ENCODE data around the gene A2ML1. TPM values are rescaled to one million over a fixed set of nuclear protein-coding genes. Genes with fewer than 3 reads are reported as not detected.
"Not testable (repeated sequence)": the region's sequence is repeated elsewhere in the genome, so short reads cannot be mapped to it uniquely, and the experiment has no call there.

A2ML1 gene
- polyA plus RNA-seq, 4 donors: 0.29 to 0.70 (median 0.34) TPM

DNA sequence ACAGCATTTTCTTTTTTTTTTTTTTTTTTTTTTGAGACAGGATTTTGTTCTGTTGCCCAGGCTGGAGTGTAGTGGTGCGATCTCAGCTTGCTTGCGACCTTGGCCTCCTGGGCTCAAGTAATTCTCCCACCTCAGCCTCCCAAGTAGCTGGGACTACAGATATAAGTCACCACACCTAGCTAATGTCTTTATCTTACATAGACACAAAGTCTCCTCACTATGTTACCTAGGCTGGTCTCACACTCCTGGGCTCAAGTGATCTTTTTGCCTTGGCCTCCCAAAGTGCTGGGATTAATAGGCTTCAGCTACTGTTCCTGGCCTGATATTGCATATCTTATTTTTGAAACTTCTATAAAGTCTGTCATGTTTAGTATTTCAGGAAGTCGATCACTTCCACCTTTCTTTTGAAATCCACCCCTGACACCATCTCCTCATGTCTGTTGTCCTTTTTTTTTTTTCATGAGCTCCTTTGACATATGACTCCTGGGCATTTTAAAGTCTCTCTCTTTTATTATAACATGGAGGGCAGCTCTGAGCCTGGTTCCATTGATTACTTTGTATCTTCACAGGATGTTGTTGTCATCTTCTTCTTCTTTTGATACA is 5.9 kb upstream of the A2ML1 start:
- no peak for DNase-seq (ENCODE audit: low read depth in 4 of 4, low spot score in 2 of 4)

DNA sequence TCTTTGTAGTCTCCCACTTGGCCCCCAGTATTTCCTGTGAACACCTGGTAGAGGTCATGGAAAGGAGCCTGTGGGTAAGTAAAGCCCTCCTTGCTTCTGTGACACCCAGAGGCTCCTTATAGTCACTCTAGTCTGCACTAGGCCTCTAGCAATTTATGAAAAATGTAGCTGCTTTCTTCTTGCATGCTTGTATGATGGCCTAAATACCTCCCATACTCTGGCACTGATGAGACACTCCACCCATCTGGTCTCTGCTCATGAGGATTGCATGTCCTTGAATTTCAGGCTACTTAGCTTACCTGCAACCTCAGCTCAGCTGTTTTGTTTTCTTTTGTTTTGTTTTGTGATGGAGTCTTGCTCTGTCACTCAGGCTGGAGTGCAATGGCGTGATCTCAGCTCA is 4.6 kb upstream of the A2ML1 start:
- DNase-seq (ENCODE audit: low read depth in 4 of 4, low spot score in 2 of 4): no peak

DNA sequence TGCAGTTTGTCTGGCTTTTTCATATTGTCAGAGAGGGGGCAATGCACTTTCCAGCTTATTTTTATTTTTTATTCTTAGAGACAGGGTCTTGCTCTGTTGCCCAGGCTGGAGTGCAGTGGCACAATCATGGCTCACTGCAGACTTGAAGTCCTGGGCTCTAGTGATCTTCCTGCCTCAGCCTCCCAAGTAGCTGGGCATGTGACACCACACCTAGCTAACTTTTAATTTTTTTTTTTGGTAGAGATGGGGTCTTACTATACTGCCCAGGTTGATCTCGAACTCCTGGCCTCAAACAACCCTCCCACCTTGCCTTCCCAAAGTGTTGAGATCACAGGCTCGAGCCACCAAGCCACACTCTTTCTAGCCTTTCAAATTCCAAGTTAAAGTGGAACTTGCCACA is 3.9 kb upstream of the A2ML1 start:
- DNase-seq (ENCODE audit: low read depth in 4 of 4, low spot score in 2 of 4): no peak

DNA sequence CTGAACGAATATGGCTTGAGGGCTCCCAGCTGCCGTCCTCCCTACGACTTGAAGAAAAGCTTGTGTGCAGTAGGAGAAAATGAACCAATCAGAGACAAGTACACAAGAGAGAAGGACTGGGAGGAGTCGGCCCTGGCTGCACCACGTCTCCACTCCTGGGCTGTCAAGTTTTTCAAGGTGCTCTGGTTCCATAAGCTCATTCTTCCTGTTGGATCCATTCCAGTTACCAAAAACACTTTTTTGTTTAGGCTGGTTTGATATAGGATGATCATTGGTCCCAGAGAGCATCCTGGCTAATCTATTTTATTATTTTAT is 2.8 kb upstream of the A2ML1 start:
- DNase-seq (ENCODE audit: low read depth in 4 of 4, low spot score in 2 of 4): no peak

DNA sequence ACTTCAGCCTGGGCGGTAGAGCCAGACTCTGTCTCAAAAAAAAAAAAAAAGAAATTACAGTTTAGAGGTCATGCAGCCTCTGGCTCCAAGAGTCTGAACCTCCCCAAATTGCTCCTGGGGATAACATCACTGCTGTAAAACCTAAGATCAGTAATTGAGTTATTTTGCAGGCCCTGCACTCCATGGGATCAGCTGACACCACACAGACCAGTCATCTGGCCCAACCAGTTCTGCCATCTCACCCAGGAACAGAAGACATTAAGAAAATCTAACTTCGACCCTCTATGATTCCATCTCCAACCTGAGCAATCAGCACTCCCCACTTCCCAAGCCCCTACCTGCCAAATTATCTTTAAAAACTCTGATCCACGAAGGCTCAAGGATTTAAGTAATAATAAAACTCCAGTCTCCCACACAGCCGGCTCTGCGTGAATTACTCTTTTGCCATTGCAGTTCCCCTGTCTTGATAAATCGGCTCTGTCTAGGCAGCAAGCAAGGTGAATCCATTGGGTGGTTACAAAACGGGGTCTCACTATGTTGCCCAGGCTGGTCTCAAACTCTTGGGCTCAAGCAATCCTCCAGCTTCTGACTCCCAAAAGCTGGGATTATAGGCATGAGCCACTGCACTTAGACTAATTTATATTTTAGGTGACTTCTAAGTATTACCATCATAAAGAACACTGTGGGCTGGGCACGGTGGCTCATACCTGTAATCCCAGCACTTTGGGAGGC is 1.6 kb upstream of the A2ML1 start:
- DNase-seq (ENCODE audit: low read depth in 4 of 4, low spot score in 2 of 4): not testable (repeated sequence)

DNA sequence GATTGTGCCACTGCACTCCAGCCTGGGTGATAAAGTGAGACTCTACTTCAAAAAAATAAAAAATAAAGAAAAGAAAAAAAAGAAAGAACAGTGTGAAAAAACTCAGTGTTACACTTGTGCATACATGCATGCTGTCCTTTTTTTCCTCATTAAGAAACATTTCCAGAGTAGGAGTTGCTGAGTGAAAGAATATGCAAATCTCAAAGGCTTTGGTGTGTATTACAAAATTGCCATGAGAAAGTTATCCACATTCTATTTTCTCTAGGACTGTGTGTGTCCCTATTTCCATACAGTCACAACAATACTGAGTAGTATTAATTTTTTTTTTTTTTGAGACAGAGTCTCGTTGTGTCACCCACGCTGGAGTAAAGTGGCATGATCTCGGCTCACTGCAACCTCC is 830 bp upstream of the A2ML1 start:
- no peak for DNase-seq (ENCODE audit: low read depth in 4 of 4, low spot score in 2 of 4)

DNA sequence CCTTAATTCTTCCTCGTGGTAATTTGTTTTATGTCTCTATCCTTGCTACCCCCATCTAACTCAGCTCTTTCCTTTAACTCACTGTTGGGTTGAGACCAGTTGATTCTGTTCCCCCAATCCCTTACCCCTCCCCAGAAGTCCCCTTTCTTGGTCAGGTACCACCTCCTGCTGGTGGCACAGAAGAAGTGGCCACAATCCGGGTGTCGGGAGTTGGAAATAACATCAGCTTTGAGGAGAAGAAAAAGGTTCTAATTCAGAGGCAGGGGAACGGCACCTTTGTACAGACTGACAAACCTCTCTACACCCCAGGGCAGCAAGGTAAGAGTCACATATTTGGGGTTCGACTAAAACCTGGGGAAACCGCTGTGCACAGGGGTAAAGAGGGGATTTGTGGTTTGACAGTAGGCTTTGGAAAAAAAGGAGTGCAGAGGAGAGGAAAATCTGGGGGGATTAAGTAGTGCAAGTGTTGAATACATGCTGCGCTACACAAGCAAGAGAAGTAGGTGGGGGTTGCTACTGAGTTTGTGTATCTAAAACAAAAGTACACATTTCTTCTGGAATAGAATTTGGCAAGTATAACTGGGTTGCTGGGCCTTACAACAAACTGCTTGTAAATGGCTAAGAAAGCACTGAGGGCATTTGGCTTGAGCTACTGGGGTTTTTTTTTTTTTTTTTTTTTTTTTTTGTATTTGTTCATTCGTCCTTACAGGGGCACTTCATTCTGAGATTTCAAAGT is 1.3 kb downstream of the A2ML1 start:
- no peak for DNase-seq (ENCODE audit: low read depth in 4 of 4, low spot score in 2 of 4)

DNA sequence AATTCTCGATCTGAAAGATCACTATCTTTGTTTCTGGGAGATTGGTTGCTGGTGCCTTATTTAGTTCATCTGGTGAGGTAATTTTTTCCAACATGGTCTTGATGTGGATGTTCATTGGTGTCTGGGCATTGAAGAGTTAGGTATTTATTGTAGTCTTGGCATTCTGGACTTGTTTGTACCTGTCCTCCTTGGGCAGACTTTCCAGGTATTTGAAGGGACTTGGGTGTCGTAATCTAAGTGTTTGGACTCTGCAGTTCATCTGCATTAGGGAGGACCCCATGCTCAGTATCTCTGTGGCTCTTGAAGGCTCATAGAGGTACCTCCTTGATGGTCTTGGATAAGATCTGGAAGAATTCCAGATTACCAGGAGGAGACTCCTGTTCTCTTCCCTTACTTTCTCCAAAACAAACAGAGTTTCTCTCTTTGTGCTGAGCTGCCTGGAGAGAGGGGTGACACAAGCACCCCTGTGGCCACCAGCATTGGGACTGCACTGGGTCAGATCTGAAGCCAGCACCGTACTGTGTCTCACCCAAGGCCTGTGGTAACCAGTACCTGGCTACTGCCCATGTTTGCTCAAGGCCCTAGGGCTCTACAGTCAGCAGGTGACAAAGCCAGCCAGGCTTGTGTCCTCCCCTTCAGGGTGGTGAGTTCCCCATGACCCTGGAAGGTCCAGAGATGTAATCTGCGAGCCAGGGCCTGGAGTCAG is 5.3 kb downstream of the A2ML1 start:
- DNase-seq (ENCODE audit: low read depth in 4 of 4, low spot score in 2 of 4): no peak

DNA sequence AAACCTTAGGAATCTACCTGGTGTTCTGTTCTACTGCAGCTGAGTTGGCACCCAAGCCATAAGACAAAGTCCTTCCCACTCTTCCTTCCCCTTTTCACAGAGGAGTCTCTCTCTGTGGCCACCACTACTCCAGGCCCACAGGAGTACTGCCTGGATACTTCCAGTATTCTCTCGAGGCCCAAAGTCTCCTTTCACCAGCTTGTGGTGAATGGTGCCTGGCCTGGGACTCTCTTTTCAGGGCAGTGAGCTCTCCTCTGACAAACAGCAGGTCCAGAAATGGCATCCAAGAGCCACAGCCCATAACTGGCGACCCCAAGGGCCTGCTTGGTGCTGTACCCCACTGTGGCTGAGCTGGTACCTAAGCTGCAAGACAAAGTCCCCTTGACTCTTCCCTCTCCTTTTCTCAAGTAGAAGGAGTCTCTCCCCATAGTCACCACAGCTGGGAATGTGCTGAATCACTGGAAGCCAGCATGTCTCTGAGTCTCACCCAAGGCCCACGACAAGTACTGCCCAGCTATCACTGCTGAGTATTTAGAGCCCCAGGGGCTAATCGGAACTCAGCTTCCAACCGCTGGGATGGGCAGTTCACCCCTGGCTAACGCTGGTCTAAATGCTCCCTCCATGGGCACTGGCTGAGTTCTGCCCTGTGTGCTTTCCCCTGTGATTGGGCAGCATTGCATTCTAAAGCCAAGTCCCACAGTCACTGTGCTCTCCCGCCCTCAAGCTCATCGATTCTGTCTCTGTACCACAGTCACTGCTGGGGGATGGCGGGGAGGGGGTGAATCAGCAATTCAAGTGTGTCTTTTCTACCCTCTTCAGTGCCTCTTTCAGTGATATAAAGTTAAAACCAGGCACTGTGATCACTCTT is 6.1 kb downstream of the A2ML1 start:
- no peak for DNase-seq (ENCODE audit: low read depth in 4 of 4, low spot score in 2 of 4)

DNA sequence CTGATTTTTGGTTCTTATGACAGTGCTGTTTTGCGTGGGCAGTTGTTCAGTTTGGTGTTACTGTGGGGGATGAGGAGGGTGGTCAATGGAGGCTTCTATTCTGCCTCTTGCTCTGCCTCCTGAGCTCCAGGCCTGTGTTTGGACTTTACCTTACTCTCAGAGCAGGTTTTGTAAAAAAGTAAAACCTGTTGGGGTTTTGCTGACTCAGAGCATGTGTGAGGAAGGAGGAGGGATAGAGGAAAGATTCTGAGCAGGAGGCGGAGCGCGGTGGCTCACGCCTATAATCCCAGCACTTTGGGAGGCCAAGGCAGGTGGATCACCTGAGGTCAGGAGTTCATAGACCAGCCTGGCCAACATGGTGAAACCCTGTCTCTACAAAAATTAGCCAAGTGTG is 6.7 kb downstream of the A2ML1 start:
- no peak for DNase-seq (ENCODE audit: low read depth in 4 of 4, low spot score in 2 of 4)

DNA sequence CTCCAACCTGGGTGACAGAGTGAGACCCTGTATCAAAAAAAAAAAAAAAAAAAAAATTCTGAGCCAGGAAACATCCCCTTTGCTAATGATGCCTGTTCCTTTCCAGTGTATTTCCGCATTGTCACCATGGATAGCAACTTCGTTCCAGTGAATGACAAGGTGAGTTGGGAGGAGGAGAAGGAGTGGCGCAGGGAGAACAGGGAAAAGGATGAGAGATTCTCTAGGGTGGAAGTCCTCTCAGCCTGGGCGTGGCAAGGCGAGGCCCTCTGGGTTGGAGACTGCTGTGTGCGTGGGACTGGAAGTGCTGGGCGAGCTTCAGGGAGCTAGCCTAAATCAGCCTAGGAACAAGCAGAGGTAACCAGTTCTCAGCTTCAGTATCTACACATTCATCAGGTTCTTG is 7.2 kb downstream of the A2ML1 start:
- no peak for DNase-seq (ENCODE audit: low read depth in 4 of 4, low spot score in 2 of 4)

DNA sequence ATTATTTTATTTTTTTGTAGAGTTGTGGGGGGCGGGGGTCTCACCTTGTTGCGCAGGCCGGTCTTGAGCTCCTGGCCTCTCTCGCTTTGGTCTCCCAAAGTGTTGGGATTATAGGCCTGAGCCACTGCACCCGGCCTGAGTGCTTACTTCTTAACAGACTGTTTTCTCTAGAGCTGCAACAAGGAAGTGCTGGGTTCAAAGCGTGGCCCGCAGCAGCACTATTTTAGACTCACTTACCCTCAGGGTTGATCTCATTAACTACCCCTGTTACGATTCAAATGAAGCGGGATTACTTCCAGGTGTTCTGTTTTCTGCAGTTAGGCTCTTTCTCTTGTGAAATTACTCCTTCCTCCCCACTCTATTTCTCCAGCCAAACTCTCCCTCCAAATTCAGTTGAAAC is 8.7 kb downstream of the A2ML1 start:
- DNase-seq (ENCODE audit: low read depth in 4 of 4, low spot score in 2 of 4): no peak

DNA sequence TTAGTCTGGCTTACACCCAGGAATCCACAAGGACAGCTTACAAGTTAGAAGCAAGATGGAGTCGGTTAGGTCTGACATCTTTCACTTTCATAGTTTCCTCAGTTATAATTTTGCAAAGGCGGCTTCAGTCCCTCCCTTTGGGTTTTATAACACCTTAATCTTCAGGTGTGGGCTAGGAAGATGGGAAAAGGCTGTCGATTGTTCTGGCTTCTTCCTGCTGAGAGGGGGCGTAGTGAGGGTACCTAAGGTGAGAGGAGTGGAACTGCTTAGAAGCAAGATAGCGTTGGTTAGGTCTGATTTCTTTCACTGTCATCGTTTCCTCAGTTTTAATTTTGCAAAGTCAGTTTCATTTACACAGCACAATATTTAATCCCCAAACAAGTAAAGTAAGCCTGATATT is 10.1 kb downstream of the A2ML1 start:
- DNase-seq (ENCODE audit: low read depth in 4 of 4, low spot score in 2 of 4): no peak

DNA sequence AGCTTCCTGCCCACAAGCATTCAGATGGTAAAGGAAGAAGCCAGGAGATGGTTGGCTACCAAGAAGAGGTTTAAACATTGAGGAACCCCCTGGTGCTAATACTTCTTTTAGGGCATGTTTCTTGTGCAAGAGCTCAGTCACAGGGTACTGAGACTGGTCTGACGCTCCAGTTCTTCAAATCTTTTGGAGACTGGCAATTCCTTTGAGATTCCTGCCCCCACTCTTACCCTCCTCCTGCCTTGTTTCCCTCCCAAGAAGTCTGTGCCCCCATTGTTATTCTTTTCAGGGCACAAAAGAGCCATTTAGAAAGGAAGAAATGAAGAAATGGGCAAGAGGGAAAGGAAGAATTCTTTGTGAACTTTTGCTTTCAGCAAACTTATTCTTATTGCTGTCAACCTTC is 11.8 kb downstream of the A2ML1 start:
- DNase-seq (ENCODE audit: low read depth in 4 of 4, low spot score in 2 of 4): no peak

DNA sequence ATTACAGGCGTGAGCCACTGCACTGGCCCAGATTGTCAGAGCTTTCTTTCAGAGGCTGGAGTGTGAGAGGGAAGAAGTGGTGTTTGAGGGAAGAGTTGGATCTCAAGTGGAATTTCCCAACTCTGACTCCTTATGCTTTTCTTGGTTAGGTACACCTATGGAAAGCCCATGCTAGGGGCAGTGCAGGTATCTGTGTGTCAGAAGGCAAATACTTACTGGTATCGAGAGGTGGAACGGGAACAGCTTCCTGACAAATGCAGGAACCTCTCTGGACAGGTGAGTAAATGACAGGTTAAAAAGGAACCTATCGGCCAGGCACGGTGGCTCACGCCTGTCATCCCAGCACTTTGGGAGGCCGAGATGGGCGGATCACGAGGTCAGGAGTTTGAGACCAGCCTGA is 14.9 kb downstream of the A2ML1 start:
- DNase-seq (ENCODE audit: low read depth in 4 of 4, low spot score in 2 of 4): no peak

DNA sequence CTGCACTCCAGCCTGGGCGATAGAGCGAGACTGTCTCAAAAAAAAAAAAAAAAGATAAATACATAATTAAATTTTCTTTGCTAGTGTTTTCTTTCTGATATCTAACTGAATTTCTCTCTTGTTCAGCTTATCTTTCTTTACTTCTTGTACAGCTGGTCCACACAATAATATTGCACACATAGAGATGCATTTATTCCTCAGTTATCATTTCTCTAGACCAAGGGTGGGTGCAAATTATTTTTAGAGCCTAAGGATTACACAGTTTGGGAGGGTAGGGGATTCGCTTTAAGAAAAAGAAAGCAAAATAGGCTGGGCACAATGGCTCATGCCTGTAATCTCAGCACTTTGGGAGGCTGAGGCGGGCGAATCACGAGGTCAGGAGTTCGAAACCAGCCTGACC is 17.9 kb downstream of the A2ML1 start:
- DNase-seq (ENCODE audit: low read depth in 4 of 4, low spot score in 2 of 4): no peak

DNA sequence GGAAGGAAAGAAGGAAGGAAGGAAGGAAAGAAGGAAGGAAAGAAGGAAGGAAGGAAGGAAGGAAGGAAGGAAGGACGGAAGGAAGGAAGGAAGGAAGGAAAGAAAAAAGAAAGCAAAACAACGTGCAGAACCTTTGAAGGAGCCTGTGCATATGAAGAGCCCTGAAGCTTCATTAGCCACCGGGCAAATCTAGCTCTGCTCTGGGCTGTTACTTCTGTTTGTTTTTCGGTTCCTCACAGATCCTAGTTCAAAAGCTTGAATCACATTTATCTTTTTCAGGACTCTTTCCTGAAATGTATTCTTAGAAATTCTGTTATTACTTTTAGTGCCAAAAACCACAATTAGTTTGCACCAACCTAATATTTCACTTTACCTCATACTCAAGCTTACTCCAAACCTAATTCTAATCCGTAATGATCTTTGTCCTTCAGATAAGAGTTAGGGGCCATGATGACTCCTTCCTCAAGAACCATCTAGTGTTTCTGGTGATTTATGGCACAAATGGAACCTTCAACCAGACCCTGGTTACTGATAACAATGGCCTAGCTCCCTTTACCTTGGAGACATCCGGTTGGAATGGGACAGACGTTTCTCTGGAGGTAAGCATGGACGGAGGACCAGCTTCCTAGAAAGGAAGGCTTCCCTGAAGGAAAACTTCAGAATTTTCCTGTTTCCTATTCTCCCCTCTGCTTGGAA is 18.7 kb downstream of the A2ML1 start:
- no peak for DNase-seq (ENCODE audit: low read depth in 4 of 4, low spot score in 2 of 4)

DNA sequence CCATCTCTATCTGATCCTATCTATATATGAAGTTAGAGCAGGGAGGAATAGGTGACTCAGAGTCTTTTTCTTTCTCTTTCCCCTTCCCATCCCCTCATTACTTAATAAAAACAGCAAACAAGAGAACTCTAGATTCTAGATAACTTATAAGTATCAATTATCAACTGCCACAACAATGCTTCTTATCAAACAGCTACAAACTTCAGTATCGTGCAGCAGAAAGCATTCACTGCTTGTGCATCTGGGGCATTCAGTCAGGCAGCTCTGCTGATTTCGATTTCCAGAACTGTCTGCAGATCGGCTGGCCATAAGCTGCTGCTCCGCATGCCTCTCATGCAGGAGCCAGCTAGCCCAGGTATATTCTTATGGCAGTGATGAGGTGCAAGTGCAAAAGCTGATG is 19.4 kb downstream of the A2ML1 start:
- no peak for DNase-seq (ENCODE audit: low read depth in 4 of 4, low spot score in 2 of 4)

DNA sequence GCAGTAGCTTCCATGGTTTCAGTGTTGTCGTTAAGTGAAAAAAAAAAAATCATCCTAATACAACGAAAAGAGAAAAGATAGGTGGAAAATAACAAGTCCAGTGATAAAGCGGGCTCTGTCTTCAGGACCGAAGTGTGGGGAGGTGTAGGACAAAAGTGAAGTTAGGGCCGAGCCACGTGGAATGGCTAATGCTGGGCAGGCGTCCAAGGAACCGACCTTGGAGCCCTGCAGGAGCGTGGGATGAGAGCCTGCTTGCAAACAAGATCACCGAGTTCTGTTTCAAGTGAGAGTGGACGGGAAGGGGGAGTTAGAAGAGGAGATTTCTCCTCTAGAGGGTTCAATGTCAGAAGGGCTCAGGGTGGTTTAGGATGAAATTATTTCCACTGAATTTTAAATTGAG is 22.2 kb downstream of the A2ML1 start:
- DNase-seq (ENCODE audit: low read depth in 4 of 4, low spot score in 2 of 4): no peak

DNA sequence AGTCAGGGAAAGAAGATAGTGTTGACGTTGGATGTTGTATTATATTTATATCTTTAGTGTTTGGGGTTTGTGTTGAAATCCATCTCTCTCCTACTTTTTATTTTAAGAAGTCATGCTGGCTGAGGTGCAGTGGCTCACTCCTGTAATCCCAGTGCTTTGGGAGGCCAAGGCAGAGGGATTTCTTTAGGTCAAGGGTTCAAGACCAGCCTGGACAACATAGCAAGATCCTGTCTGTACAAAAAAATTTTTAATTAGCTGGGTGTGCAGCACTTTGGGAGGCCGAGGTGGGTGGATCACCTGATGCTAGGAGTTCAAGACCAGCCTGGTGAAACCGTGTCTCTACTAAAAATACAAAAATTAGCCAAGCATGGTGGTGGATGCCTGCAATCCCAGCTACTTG is 23.9 kb downstream of the A2ML1 start:
- no peak for DNase-seq (ENCODE audit: low read depth in 4 of 4, low spot score in 2 of 4)

All from left renal cortex interstitium (tissue), 4 donors.